H1 (cell line): Measurements from ENCODE around the gene BRCA2. TPM values are rescaled to one million over a fixed set of nuclear protein-coding genes. Genes with fewer than 3 reads are reported as not detected.

Experiments used
- CTCF ChIA-PET: fragments of 300-600 bp; sonication (Branson Sonifier 250); formaldehyde crosslinking; loops from one replicate; lab custom pipeline; 2021; ENCODE audit not compliant: partially characterized antibody; lab: Charles Lee
- POLR2A ChIA-PET: fragments of 300-600 bp; sonication (Branson Sonifier 250); formaldehyde crosslinking; loops from one replicate; lab custom pipeline; 2021; ENCODE audit warnings: inconsistent platforms; ENCODE audit not compliant: partially characterized antibody; lab: Charles Lee
- DNase-seq, 2 experiments: peaks; one replicate each; pipeline versions ENCODE4 v3.0.0 to v3.0.0-alpha.2; 2010 to 2022; ENCODE audit warnings: low spot score in 2 of 2, low read depth in 1 of 2, mixed read lengths in 1 of 2
- FAIRE-seq: peaks from 2 replicates; lab custom pipeline; 2011; peaks lifted over from hg19 to GRCh38; lab: Jason Lieb, UNC
- H2AFZ ChIP-seq: 2 replicates; pipeline ENCODE4 v1.8.1; 2012; ENCODE audit warnings: low read length, inconsistent platforms
- H2AK5ac ChIP-seq: 2 replicates; pipeline ENCODE4 v1.6.1; 2013; ENCODE audit warnings: low read depth, low read length
- H2BK120ac ChIP-seq: replicated peaks from 2 replicates; pipeline ENCODE3; 2013; ENCODE audit warnings: low read depth, low read length, inconsistent platforms
- H2BK12ac ChIP-seq: 2 replicates; pipeline ENCODE4 v1.6.1; 2013; ENCODE audit warnings: low read depth, low read length
- H2BK15ac ChIP-seq: 2 replicates; pipeline ENCODE4 v1.6.1; 2013; ENCODE audit warnings: low read length
- H2BK20ac ChIP-seq: 2 replicates; pipeline ENCODE4 v1.6.1; 2013; ENCODE audit warnings: low read length
- H2BK5ac ChIP-seq: 2 replicates; pipeline ENCODE4 v1.6.1; 2013; ENCODE audit warnings: low read depth, low read length
- H3K14ac ChIP-seq: 2 replicates; pipeline ENCODE4 v1.6.1; 2013; ENCODE audit warnings: inconsistent platforms; ENCODE audit not compliant: insufficient read length
- H3K18ac ChIP-seq: 2 replicates; pipeline ENCODE4 v1.6.1; 2013; ENCODE audit warnings: low read length; ENCODE audit errors: extremely low read depth
- H3K23ac ChIP-seq: 2 replicates; pipeline ENCODE4 v1.6.1; 2013; ENCODE audit warnings: inconsistent platforms; ENCODE audit not compliant: insufficient read length
- H3K23me2 ChIP-seq: 2 replicates; pipeline ENCODE4 v1.6.1; 2013; ENCODE audit warnings: low read depth, low read length
- H3K27ac ChIP-seq: 2 replicates; pipeline ENCODE4 v1.6.1; 2011; ENCODE audit warnings: low read depth, low read length, inconsistent platforms
- H3K27me3 ChIP-seq, 4 experiments: replicated peaks in 1 of 4; 1 replicate in 1 of 4; 2 replicates in 3 of 4; pipeline versions ENCODE4 v1.6.1 to v1.8.1; 2011 to 2013; ENCODE audit warnings: low read length in 3 of 4, mild to moderate bottlenecking in 3 of 4, inconsistent platforms in 2 of 4, mixed read lengths in 2 of 4, moderate library complexity in 1 of 4; ENCODE audit not compliant: control insufficient read depth in 3 of 4, insufficient read depth in 3 of 4; ENCODE audit errors: extremely low read depth in 1 of 4
- H3K36me3 ChIP-seq, 4 experiments: 2 replicates each; pipeline versions ENCODE4 v1.6.1 to v1.8.1; 2011 to 2013; ENCODE audit warnings: mild to moderate bottlenecking in 4 of 4, low read length in 3 of 4, moderate library complexity in 2 of 4, control low read depth in 1 of 4, inconsistent platforms in 1 of 4; ENCODE audit not compliant: insufficient read depth in 4 of 4, control insufficient read depth in 2 of 4
- H3K4ac ChIP-seq: replicated peaks from 2 replicates; pipeline ENCODE3; 2013; ENCODE audit warnings: low read length, low read depth, mixed read lengths, inconsistent platforms; ENCODE audit not compliant: insufficient read length
- H3K4me1 ChIP-seq, 4 experiments: replicated peaks in 1 of 4; 1 replicate in 1 of 4; 2 replicates in 3 of 4; pipeline versions ENCODE4 v1.6.1 to v1.8.1; 2011 to 2013; ENCODE audit warnings: low read length in 3 of 4, inconsistent platforms in 2 of 4, mixed read lengths in 1 of 4; ENCODE audit not compliant: insufficient read depth in 4 of 4, control insufficient read depth in 3 of 4
- H3K4me2 ChIP-seq, 2 experiments: 2 replicates each; pipeline versions ENCODE4 v1.6.1 to v1.8.1; 2011 to 2013; ENCODE audit warnings: low read depth in 2 of 2, low read length in 2 of 2, control low read depth in 1 of 2, inconsistent platforms in 1 of 2, mild to moderate bottlenecking in 1 of 2; ENCODE audit not compliant: insufficient read depth in 1 of 2
- H3K4me3 ChIP-seq, 4 experiments: fragments of 200-600, 300-600 bp in 1 of 4; sonication (generic), shearing (Covaris generic), sonication (Bioruptor Twin) in 1 of 4; 2 replicates each; pipeline versions ENCODE4 v1.5.1 to v1.8.1; 2011 to 2016; ENCODE audit warnings: low read length in 4 of 4, low read depth in 3 of 4, control low read depth in 2 of 4, inconsistent platforms in 2 of 4, mild to moderate bottlenecking in 2 of 4, mixed read lengths in 1 of 4, moderate library complexity in 1 of 4; ENCODE audit not compliant: insufficient read depth in 2 of 4; ENCODE audit errors: extremely low read depth in 1 of 4
- H3K56ac ChIP-seq: replicated peaks from 2 replicates; pipeline ENCODE3; 2013; ENCODE audit warnings: low read depth, mild to moderate bottlenecking, mixed read lengths, low read length, inconsistent platforms; ENCODE audit not compliant: insufficient read length
- H3K79me1 ChIP-seq: 2 replicates; pipeline ENCODE4 v1.6.1; 2013; ENCODE audit warnings: low read depth, low read length, control low read depth
- H3K79me2 ChIP-seq, 2 experiments: 2 replicates each; pipeline versions ENCODE4 v1.6.1 to v1.8.1; 2012 to 2013; ENCODE audit warnings: low read length in 2 of 2, mild to moderate bottlenecking in 2 of 2, inconsistent platforms in 1 of 2; ENCODE audit not compliant: insufficient read depth in 2 of 2, control insufficient read depth in 1 of 2
- H3K9ac ChIP-seq, 4 experiments: replicated peaks in 1 of 4; 1 replicate in 1 of 4; 2 replicates in 3 of 4; pipeline versions ENCODE4 v1.6.1 to v1.8.1; 2011 to 2013; ENCODE audit warnings: low read depth in 3 of 4, low read length in 3 of 4, control low read depth in 2 of 4, mild to moderate bottlenecking in 2 of 4, moderate library complexity in 2 of 4, inconsistent platforms in 1 of 4; ENCODE audit errors: extremely low read depth in 1 of 4
- H3K9me3 ChIP-seq, 2 experiments: 2 replicates each; pipeline versions ENCODE4 v1.6.1 to v1.8.1; 2012 to 2013; ENCODE audit warnings: mild to moderate bottlenecking in 2 of 2, moderate library complexity in 2 of 2, control low read depth in 1 of 2, inconsistent platforms in 1 of 2, low read depth in 1 of 2, low read length in 1 of 2, mixed read lengths in 1 of 2; ENCODE audit not compliant: insufficient read depth in 2 of 2
- H4K20me1 ChIP-seq, 2 experiments: replicated peaks in 1 of 2; 2 replicates each; pipeline versions ENCODE3 to v1.8.1; 2011 to 2013; ENCODE audit warnings: inconsistent platforms in 2 of 2, low read length in 2 of 2, mild to moderate bottlenecking in 1 of 2; ENCODE audit not compliant: insufficient read depth in 2 of 2, control insufficient read depth in 1 of 2
- H4K5ac ChIP-seq: 2 replicates; pipeline ENCODE4 v1.6.1; 2013; ENCODE audit warnings: low read length, low read depth, mixed read lengths, inconsistent platforms; ENCODE audit not compliant: insufficient read length
- H4K8ac ChIP-seq: 2 replicates; pipeline ENCODE4 v1.8.0; 2013; ENCODE audit warnings: mild to moderate bottlenecking, moderate library complexity, low read length, inconsistent platforms; ENCODE audit not compliant: insufficient read depth; ENCODE audit errors: extremely low read depth
- H4K91ac ChIP-seq: replicated peaks from 2 replicates; pipeline ENCODE3; 2013; ENCODE audit warnings: low read length, mixed read lengths, inconsistent platforms; ENCODE audit not compliant: insufficient read length
- BCL11A ChIP-seq, 2 experiments: IDR thresholded peaks; one replicate each; pipeline ENCODE4 v1.6.1; 2011; ENCODE audit warnings: low read depth in 2 of 2, low read length in 2 of 2, mild to moderate bottlenecking in 2 of 2
- EP300 ChIP-seq, 2 experiments: IDR thresholded peaks; 1 replicate in 1 of 2; 2 replicates in 1 of 2; pipeline ENCODE4 v1.6.1; 2011 to 2012; ENCODE audit warnings: low read depth in 2 of 2, low read length in 2 of 2, mild to moderate bottlenecking in 2 of 2, borderline replicate concordance in 1 of 2, inconsistent platforms in 1 of 2, moderate library complexity in 1 of 2
- GTF2F1 ChIP-seq: IDR thresholded peaks from 2 replicates; pipeline ENCODE4 v1.6.1; 2012; ENCODE audit warnings: low read depth, low read length, improper control_type of control experiment, borderline replicate concordance
- KDM4A ChIP-seq: IDR thresholded peaks from one replicate; pipeline ENCODE4 v1.7.1; 2012; ENCODE audit warnings: low read depth, mild to moderate bottlenecking, moderate library complexity, low read length, inconsistent platforms; ENCODE audit not compliant: severe bottlenecking
- KDM5A ChIP-seq: fragments of 200-600 bp; IDR thresholded peaks from 2 replicates; pipeline ENCODE4 v1.7.1; 2012; ENCODE audit warnings: mild to moderate bottlenecking, low read length, inconsistent platforms, mixed read lengths
- POLR2AphosphoS5 ChIP-seq: IDR thresholded peaks from 2 replicates; pipeline ENCODE4 v1.6.1; 2011; ENCODE audit warnings: low read depth, low read length
- RAD21 ChIP-seq, 2 experiments: IDR thresholded peaks in 1 of 2; conservative IDR thresholded peaks in 1 of 2; 2 replicates each; pipeline ENCODE4 v1.6.1; 2011; ENCODE audit warnings: low read depth in 2 of 2, low read length in 2 of 2, improper control_type of control experiment in 1 of 2, inconsistent platforms in 1 of 2, mild to moderate bottlenecking in 1 of 2, moderate library complexity in 1 of 2
- SAP30 ChIP-seq: fragments of 300-600 bp; sonication (generic); IDR thresholded peaks from 2 replicates; pipeline ENCODE4 v1.7.1; 2012; ENCODE audit warnings: low read length, moderate library complexity, mild to moderate bottlenecking, inconsistent platforms; ENCODE audit not compliant: insufficient read depth, insufficient replicate concordance
- SP1 ChIP-seq: IDR thresholded peaks from 2 replicates; pipeline ENCODE4 v1.6.1; 2011; ENCODE audit warnings: low read depth, low read length
- SUZ12 ChIP-seq: fragments of 200-600 bp; sonication (generic); IDR thresholded peaks from 2 replicates; pipeline ENCODE4 v1.6.1; 2012; ENCODE audit warnings: mild to moderate bottlenecking, inconsistent platforms, low read length, moderate library complexity, mixed read lengths
- TAF7 ChIP-seq: optimal IDR thresholded peaks from 2 replicates; pipeline ENCODE3; 2011; ENCODE audit warnings: low read depth, mild to moderate bottlenecking, inconsistent platforms, low read length, moderate library complexity, borderline replicate concordance
- TEAD4 ChIP-seq: IDR thresholded peaks from 2 replicates; pipeline ENCODE4 v1.6.1; 2012; ENCODE audit warnings: low read depth, low read length, inconsistent platforms, mixed read lengths
- ZNF274 ChIP-seq: IDR thresholded peaks from 2 replicates; pipeline ENCODE4 v1.7.0; 2012; ENCODE audit warnings: low read length, borderline replicate concordance; ENCODE audit errors: extremely low read depth
- WGBS, 2 experiments: shearing (Covaris generic) in 1 of 2; methylation state at CpG; one replicate each; pipeline versions ENCODE4 v1.1.6 to v1.1.7; 2013 to 2015; ENCODE audit warnings: low lambda C conversion rate in 2 of 2, mixed read lengths in 2 of 2, inconsistent platforms in 1 of 2, low coverage in 1 of 2, missing lambda C conversion rate in 1 of 2; ENCODE audit not compliant: insufficient replicate concordance in 2 of 2, insufficient coverage in 1 of 2, insufficient read length in 1 of 2; ENCODE audit errors: extremely low coverage in 1 of 2, missing lambda C conversion rate in 1 of 2; 5-methylcytosine and 5-hydroxymethylcytosine counted together
- polyA plus RNA-seq, 7 experiments: library from polyadenylated mRNA; depleted of rRNA in 3 of 7; stranded (reverse) in 5 of 7; unstranded in 2 of 7; fragments of >200 nt in 5 of 7; fragments of 200-250 nt in 2 of 7; gene quantifications; 1 replicate in 5 of 7; 2 replicates in 1 of 7; 4 replicates in 1 of 7; pipeline versions ENCODE4 v1.2.1 to v1.2.3, GENCODE V29; 2011 to 2013; ENCODE audit warnings: missing spikeins in 2 of 7, mixed read lengths in 2 of 7
- total RNA-seq: library from RNA; stranded (reverse); fragmentation: NEBNext Ultra II Directional; extraction: Animal tissue kit (Norgen Biotek cat#: 25700); gene quantifications from 2 replicates; pipeline ENCODE4 v1.2.1, GENCODE V29; 2021

Gene BRCA2
- total and polyA plus RNA-seq, 2 of the 8 experiments (the other 6 are each of a cell fraction or from before 2014, with no cell fraction given): 4.2 to 24.9 TPM

- Histone ChIP-seq H4K20me1 (no peaks in the 10 kb centered on the region), H3K9me3 (no peaks in the 10 kb centered on the region), H3K4me3 (no peak overlapping the region), H3K4me2 (no peak overlapping the region), H4K91ac (no peak overlapping the region), H2BK15ac (no peak overlapping the region), H2AK5ac (no peak overlapping the region), H3K4ac (no peak overlapping the region), H3K79me2 (no peaks in the 10 kb centered on the region), H3K9ac (no peak overlapping the region), H3K4me1 (no peaks in the 10 kb centered on the region), H3K56ac (no peak overlapping the region), H3K23me2 (no peaks in the 10 kb centered on the region), H2AFZ (no peak overlapping the region), H3K23ac (no peak overlapping the region), H3K14ac (no peak overlapping the region), H2BK5ac (no peak overlapping the region), H3K36me3 (no peaks in the 10 kb centered on the region), H2BK20ac (no peak overlapping the region), H4K8ac (no peak overlapping the region), H3K27me3 (no peaks in the 10 kb centered on the region), H4K5ac (no peak overlapping the region), H2BK12ac (no peak overlapping the region), H3K27ac (no peak overlapping the region), H3K18ac (no peak overlapping the region), H2BK120ac (no peak overlapping the region), H3K79me1 (no peaks in the 10 kb centered on the region)
- no peak for FAIRE-seq
- no peak for DNase-seq
- 78% methylated on average over 4 of the region's 4 CpGs; no CpG with 5 or more reads in 1 of the 2 experiments for WGBS, 2 experiments
- CTCF ChIA-PET: interaction anchor here (1.1 to 1.8 kb wide), 6 partner anchors 8 to 43 kb away, joined by 3 to 5 read pairs (median 4); partner anchors contain the start of genes BRCA2 and ZAR1L
- POLR2A ChIA-PET: no interaction called here
- TF ChIP-seq SUZ12 (no peak), ZNF274 (no peak), TAF7 (no peak), SP1 (no peak), TEAD4 (no peak), GTF2F1 (no peak), KDM4A (no peak), SAP30 (no peak), BCL11A (IDR thresholded peaks at IDR 0.05; ENCODE audit: low read depth in 2 of 2, low read length in 2 of 2) (no peak), EP300 (IDR thresholded peaks at IDR 0.05; ENCODE audit: borderline replicate concordance in 1 of 2, low read depth in 2 of 2, low read length in 2 of 2) (no peak), POLR2AphosphoS5 (no peak), KDM5A (no peak), RAD21 (IDR thresholded peaks at IDR 0.05 in 1 of 2, conservative IDR thresholded peaks at IDR 0.05 in 1 of 2; ENCODE audit: low read depth in 2 of 2, low read length in 2 of 2) (no peak)
Observed at GRCh38 chr13:32272021-32272683, 43.2 kb upstream of the BRCA2 start.
